Fibroblast of lung (primary cell): ENCODE measurements around the gene HIVEP1.

Experiments
- EZH2 ChIP-seq: IDR thresholded peaks from 2 replicates; pipeline ENCODE4 v1.5.1; 2012; ENCODE audit warnings: low read length, control low read depth, mild to moderate bottlenecking; ENCODE audit errors: missing control alignments
- TF ChIP-seq, protein P1 (sequence below), 2 donors: IDR thresholded peaks in 1 of 2; conservative IDR thresholded peaks in 1 of 2; 1 replicate in 1 of 2; 2 replicates in 1 of 2; pipeline ENCODE4 v1.5.1; 2011 to 2012; ENCODE audit warnings: low read length in 2 of 2, control low read depth in 1 of 2, inconsistent platforms in 1 of 2, low read depth in 1 of 2, mild to moderate bottlenecking in 1 of 2

DNA sequence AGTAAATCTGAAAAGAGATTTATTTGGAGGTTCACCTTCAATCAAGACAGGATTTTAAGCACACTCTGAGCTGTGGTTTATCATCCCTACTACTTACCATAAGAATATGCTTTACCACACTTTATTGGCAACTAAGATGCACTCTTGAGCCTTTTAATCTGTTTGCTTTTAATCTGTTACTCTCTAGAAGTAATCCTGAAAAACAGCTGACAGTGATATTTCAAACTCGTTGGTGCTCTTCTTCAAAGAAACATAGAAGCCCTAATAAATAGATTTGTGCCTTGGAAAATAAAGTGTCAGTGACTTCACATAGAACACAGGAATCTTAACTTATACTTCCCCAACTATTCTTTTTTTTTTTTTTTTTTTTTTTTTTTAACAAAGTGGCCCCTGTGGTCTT, 102.9 kb downstream of the HIVEP1 start:
- TF ChIP-seq, protein P1, sequence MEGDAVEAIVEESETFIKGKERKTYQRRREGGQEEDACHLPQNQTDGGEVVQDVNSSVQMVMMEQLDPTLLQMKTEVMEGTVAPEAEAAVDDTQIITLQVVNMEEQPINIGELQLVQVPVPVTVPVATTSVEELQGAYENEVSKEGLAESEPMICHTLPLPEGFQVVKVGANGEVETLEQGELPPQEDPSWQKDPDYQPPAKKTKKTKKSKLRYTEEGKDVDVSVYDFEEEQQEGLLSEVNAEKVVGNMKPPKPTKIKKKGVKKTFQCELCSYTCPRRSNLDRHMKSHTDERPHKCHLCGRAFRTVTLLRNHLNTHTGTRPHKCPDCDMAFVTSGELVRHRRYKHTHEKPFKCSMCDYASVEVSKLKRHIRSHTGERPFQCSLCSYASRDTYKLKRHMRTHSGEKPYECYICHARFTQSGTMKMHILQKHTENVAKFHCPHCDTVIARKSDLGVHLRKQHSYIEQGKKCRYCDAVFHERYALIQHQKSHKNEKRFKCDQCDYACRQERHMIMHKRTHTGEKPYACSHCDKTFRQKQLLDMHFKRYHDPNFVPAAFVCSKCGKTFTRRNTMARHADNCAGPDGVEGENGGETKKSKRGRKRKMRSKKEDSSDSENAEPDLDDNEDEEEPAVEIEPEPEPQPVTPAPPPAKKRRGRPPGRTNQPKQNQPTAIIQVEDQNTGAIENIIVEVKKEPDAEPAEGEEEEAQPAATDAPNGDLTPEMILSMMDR (conservative IDR thresholded peaks at IDR 0.05 in 1 of 2, IDR thresholded peaks at IDR 0.05 in 1 of 2; ENCODE audit: low read depth in 1 of 2, low read length in 2 of 2), result no peak
- TF ChIP-seq EZH2, result no peak
